H9 (cell line): ENCODE data around the gene IER2. TPM values are rescaled to one million over a fixed set of nuclear protein-coding genes. Genes with fewer than 3 reads are reported as not detected.

Experiments used
- DNase-seq: peaks from one replicate; pipeline ENCODE4 v3.0.0-alpha.2; 2017
- H2AFZ ChIP-seq: one replicate; pipeline ENCODE4 v1.6.1; 2013; ENCODE audit warnings: mild to moderate bottlenecking, low read length, control low read depth, moderate library complexity
- H2AK5ac ChIP-seq: 2 replicates; pipeline ENCODE4 v1.6.1; 2013; ENCODE audit warnings: low read length, control low read depth, mixed read lengths; ENCODE audit not compliant: insufficient read length
- H2BK120ac ChIP-seq: one replicate; pipeline ENCODE4 v1.6.1; 2013; ENCODE audit warnings: low read depth, mild to moderate bottlenecking, low read length, control low read depth, inconsistent platforms; ENCODE audit not compliant: poor library complexity, severe bottlenecking
- H2BK12ac ChIP-seq: 2 replicates; pipeline ENCODE4 v1.6.1; 2013; ENCODE audit warnings: low read length, control low read depth, mixed read lengths, low read depth; ENCODE audit not compliant: insufficient read length
- H2BK15ac ChIP-seq: 2 replicates; pipeline ENCODE4 v1.6.1; 2013; ENCODE audit warnings: low read depth, low read length, control low read depth
- H2BK20ac ChIP-seq: one replicate; pipeline ENCODE4 v1.6.1; 2013; ENCODE audit warnings: low read depth, mild to moderate bottlenecking, low read length, control low read depth, inconsistent platforms; ENCODE audit not compliant: poor library complexity, severe bottlenecking
- H2BK5ac ChIP-seq: 2 replicates; pipeline ENCODE4 v1.6.1; 2013; ENCODE audit warnings: low read length, control low read depth, mixed read lengths; ENCODE audit not compliant: insufficient read length
- H3K14ac ChIP-seq: 2 replicates; pipeline ENCODE4 v1.6.1; 2013; ENCODE audit warnings: low read length, control low read depth; ENCODE audit not compliant: insufficient read depth
- H3K18ac ChIP-seq: 2 replicates; pipeline ENCODE4 v1.6.1; 2013; ENCODE audit warnings: low read depth, mild to moderate bottlenecking, mixed read lengths, low read length, control low read depth; ENCODE audit not compliant: insufficient read length
- H3K23ac ChIP-seq: 2 replicates; pipeline ENCODE4 v1.6.1; 2013; ENCODE audit warnings: low read length, control low read depth, mixed read lengths, low read depth; ENCODE audit not compliant: insufficient read length
- H3K23me2 ChIP-seq: 2 replicates; pipeline ENCODE4 v1.6.1; 2013; ENCODE audit warnings: low read depth, mild to moderate bottlenecking, mixed read lengths, low read length, control low read depth; ENCODE audit not compliant: insufficient read length, poor library complexity, severe bottlenecking
- H3K27ac ChIP-seq: 2 replicates; pipeline ENCODE4 v1.5.1; 2013; ENCODE audit warnings: low read length, control low read depth, mixed read lengths, low read depth; ENCODE audit not compliant: insufficient read length
- H3K27me3 ChIP-seq: 2 replicates; pipeline ENCODE4 v1.6.1; 2013; ENCODE audit warnings: low read length, control low read depth, inconsistent platforms; ENCODE audit not compliant: insufficient read depth
- H3K4ac ChIP-seq: 2 replicates; pipeline ENCODE4 v1.6.1; 2013; ENCODE audit warnings: low read depth, mild to moderate bottlenecking, control low read depth, inconsistent platforms, low read length, moderate library complexity
- H3K4me1 ChIP-seq: 2 replicates; pipeline ENCODE4 v1.6.1; 2013; ENCODE audit warnings: low read length, control low read depth, inconsistent platforms; ENCODE audit not compliant: insufficient read depth
- H3K4me2 ChIP-seq: 2 replicates; pipeline ENCODE4 v1.6.1; 2013; ENCODE audit warnings: low read length, control low read depth, mixed read lengths; ENCODE audit not compliant: insufficient read length, insufficient read depth
- H3K56ac ChIP-seq: 2 replicates; pipeline ENCODE4 v1.6.1; 2013; ENCODE audit warnings: low read depth, mild to moderate bottlenecking, mixed read lengths, low read length, control low read depth; ENCODE audit not compliant: insufficient read length
- H3K79me1 ChIP-seq: 2 replicates; pipeline ENCODE4 v1.6.1; 2013; ENCODE audit warnings: low read depth, mild to moderate bottlenecking, moderate library complexity, low read length, control low read depth, inconsistent platforms; ENCODE audit not compliant: insufficient read depth, poor library complexity, severe bottlenecking
- H3K79me2 ChIP-seq: 2 replicates; pipeline ENCODE4 v1.6.1; 2013; ENCODE audit warnings: low read length, control low read depth, inconsistent platforms; ENCODE audit not compliant: insufficient read depth
- H3K9ac ChIP-seq: 2 replicates; pipeline ENCODE4 v1.6.1; 2013; ENCODE audit warnings: low read length, control low read depth, mixed read lengths; ENCODE audit not compliant: insufficient read length; ENCODE audit errors: extremely low read depth
- H3K9me3 ChIP-seq: one replicate; pipeline ENCODE4 v1.6.1; 2013; ENCODE audit warnings: low read depth, low read length, inconsistent platforms; ENCODE audit not compliant: control insufficient read depth
- H3T11ph ChIP-seq: one replicate; pipeline ENCODE4 v1.6.1; 2013; ENCODE audit warnings: mild to moderate bottlenecking, low read length, control low read depth, inconsistent platforms
- H4K20me1 ChIP-seq: one replicate; pipeline ENCODE4 v1.6.1; 2013; ENCODE audit not compliant: control insufficient read depth, insufficient read length, insufficient read depth
- H4K5ac ChIP-seq: 2 replicates; pipeline ENCODE4 v1.6.1; 2013; ENCODE audit warnings: low read depth, mild to moderate bottlenecking, mixed read lengths, low read length, control low read depth; ENCODE audit not compliant: insufficient read length
- H4K8ac ChIP-seq: replicated peaks from 2 replicates; pipeline ENCODE4 v1.6.1; 2013; ENCODE audit warnings: low read length, control low read depth, mixed read lengths, low read depth; ENCODE audit not compliant: insufficient read length
- H4K91ac ChIP-seq: 2 replicates; pipeline ENCODE4 v1.6.1; 2013; ENCODE audit warnings: low read depth, mild to moderate bottlenecking, moderate library complexity, mixed read lengths, low read length, control low read depth; ENCODE audit not compliant: insufficient read length
- H3K27ac Mint-ChIP-seq, 3 experiments: 2 replicates in 2 of 3; 3 replicates in 1 of 3; pipeline ENCODE4 v1.8.0; 2020 to 2021; ENCODE audit warnings: mixed read lengths in 3 of 3, mild to moderate bottlenecking in 1 of 3, moderate library complexity in 1 of 3
- H3K27me3 Mint-ChIP-seq: 2 replicates; pipeline ENCODE4 v1.8.0; 2021; ENCODE audit warnings: low read depth, mild to moderate bottlenecking, moderate library complexity, mixed read lengths
- H3K36me3 Mint-ChIP-seq, 3 experiments: 2 replicates in 2 of 3; 3 replicates in 1 of 3; pipeline ENCODE4 v1.8.0; 2020 to 2021; ENCODE audit warnings: low read depth in 3 of 3, mixed read lengths in 3 of 3; ENCODE audit not compliant: insufficient read depth in 1 of 3
- H3K4me1 Mint-ChIP-seq, 2 experiments: 2 replicates each; pipeline ENCODE4 v1.8.0; 2020; ENCODE audit warnings: mixed read lengths in 2 of 2
- H3K4me3 Mint-ChIP-seq, 2 experiments: 2 replicates in 1 of 2; 3 replicates in 1 of 2; pipeline ENCODE4 v1.8.0; 2020 to 2021; ENCODE audit warnings: mild to moderate bottlenecking in 2 of 2, mixed read lengths in 2 of 2, moderate library complexity in 1 of 2
- H3K9me3 Mint-ChIP-seq, 2 experiments: 2 replicates in 1 of 2; 3 replicates in 1 of 2; pipeline ENCODE4 v1.8.0; 2020; ENCODE audit warnings: mild to moderate bottlenecking in 2 of 2, mixed read lengths in 2 of 2, moderate library complexity in 1 of 2
- CTCF ChIP-seq: fragments of 200-600 bp; sonication (generic); conservative IDR thresholded peaks from 3 replicates; pipeline ENCODE4 v1.8.0; 2021; ENCODE audit warnings: antibody characterized with exemption, mild to moderate bottlenecking
- WGBS: extraction: QIAGEN DNeasy Blood & Tissue Kit; methylation state at CpG from one replicate; pipeline ENCODE4 v1.1.7; 2013; ENCODE audit warnings: missing lambda C conversion rate, low lambda C conversion rate, mixed read lengths; ENCODE audit not compliant: insufficient read length; ENCODE audit errors: extremely low coverage; 5-methylcytosine and 5-hydroxymethylcytosine counted together
- total RNA-seq: library from RNA; stranded (reverse); gene quantifications from 2 replicates; pipeline ENCODE4 v1.2.1, GENCODE V29; 2021

The IER2 gene
- total RNA-seq, 1 experiment from 2014 or later: 160 TPM

GRCh38 chr19:13173139-13173737, 23.0 kb downstream of the IER2 start:
- no peak overlapping the region for H2BK12ac ChIP-seq
- no peaks in the 10 kb centered on the region for H3K27me3 ChIP-seq
- no peaks in the 10 kb centered on the region; the same call in 1 of the 2 replicates for H3K4me1 ChIP-seq
- H3K4me2 ChIP-seq: no peak overlapping the region
- H3K4me1 Mint-ChIP-seq: peaks cover 13 to 15% of the 10 kb centered on the region in 2 experiments
- no peaks in the 10 kb centered on the region for H3K23me2 ChIP-seq
- no peak overlapping the region for H2BK120ac ChIP-seq
- no peak overlapping the region for H2AFZ ChIP-seq
- no peak overlapping the region for H2BK5ac ChIP-seq
- no peaks in the 10 kb centered on the region for H4K20me1 ChIP-seq
- H3K4ac ChIP-seq: no peak overlapping the region
- H3K18ac ChIP-seq: no peak overlapping the region
- H2BK20ac ChIP-seq: no peak overlapping the region
- no peaks in the 10 kb centered on the region for H3K9me3 ChIP-seq
- no peak overlapping the region for H3T11ph ChIP-seq
- no peaks in the 10 kb centered on the region for H3K27me3 Mint-ChIP-seq
- no peak overlapping the region for H4K8ac ChIP-seq
- H3K4me3 Mint-ChIP-seq: no peak overlapping the region
- H3K27ac ChIP-seq: no peak overlapping the region
- H2AK5ac ChIP-seq: no peak overlapping the region
- no peak overlapping the region for H2BK15ac ChIP-seq
- no CpG with 5 or more reads among the region's 12 CpGs for WGBS
- H3K9ac ChIP-seq: no peak overlapping the region
- peaks cover 2 to 4% (median 2%) of the 10 kb centered on the region in 3 experiments; a peak in 2 of 7 replicates for H3K36me3 Mint-ChIP-seq
- H4K91ac ChIP-seq: no peak overlapping the region
- H3K27ac Mint-ChIP-seq: peak overlapping the region in 1 of 3 experiments; percentile 13; a peak in 1 of 7 replicates
- no peak overlapping the region for H3K56ac ChIP-seq
- no peak overlapping the region for H3K14ac ChIP-seq
- no peak overlapping the region for H3K23ac ChIP-seq
- no peaks in the 10 kb centered on the region for H3K79me2 ChIP-seq
- no peaks in the 10 kb centered on the region for H3K79me1 ChIP-seq
- TF ChIP-seq CTCF: no peak
- H3K9me3 Mint-ChIP-seq: no peaks in the 10 kb centered on the region
- no peak for DNase-seq
- H4K5ac ChIP-seq: no peak overlapping the region
